SKM-1 treated with dmso at 0.1 percent for 144 hours (cell line): Measurements from ENCODE around the gene CAMTA1.
"Not testable (repeated sequence)": the region's sequence is repeated elsewhere in the genome, so short reads cannot be mapped to it uniquely, and the experiment has no call there.

Experiments
- DNase-seq: peaks from one replicate; lab custom pipeline; 2025; ENCODE audit not compliant: unreplicated experiment; lab: John Stamatoyannopoulos, UW

The CAMTA1 gene

DNA sequence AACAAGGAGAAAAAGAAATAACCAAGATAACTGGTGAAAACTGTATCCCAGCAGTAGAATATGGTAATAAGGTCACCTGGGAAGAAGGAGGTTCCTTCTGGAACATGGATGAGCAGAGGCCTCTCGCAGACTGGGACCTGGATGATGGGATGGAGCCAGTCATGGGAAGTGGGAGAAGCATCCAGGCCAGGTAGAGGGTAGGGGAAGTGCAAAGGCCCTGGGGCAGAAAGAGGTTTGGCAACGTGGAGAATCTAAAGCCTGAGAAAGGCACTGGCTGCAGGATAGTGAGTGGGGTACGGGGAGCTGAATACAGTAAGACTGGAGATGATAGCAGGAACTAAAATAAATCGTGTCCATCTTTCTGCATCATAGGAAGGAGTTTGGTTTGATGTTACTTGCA lies 889.7 kb downstream of the CAMTA1 start:
- DNase-seq = no peak

DNA sequence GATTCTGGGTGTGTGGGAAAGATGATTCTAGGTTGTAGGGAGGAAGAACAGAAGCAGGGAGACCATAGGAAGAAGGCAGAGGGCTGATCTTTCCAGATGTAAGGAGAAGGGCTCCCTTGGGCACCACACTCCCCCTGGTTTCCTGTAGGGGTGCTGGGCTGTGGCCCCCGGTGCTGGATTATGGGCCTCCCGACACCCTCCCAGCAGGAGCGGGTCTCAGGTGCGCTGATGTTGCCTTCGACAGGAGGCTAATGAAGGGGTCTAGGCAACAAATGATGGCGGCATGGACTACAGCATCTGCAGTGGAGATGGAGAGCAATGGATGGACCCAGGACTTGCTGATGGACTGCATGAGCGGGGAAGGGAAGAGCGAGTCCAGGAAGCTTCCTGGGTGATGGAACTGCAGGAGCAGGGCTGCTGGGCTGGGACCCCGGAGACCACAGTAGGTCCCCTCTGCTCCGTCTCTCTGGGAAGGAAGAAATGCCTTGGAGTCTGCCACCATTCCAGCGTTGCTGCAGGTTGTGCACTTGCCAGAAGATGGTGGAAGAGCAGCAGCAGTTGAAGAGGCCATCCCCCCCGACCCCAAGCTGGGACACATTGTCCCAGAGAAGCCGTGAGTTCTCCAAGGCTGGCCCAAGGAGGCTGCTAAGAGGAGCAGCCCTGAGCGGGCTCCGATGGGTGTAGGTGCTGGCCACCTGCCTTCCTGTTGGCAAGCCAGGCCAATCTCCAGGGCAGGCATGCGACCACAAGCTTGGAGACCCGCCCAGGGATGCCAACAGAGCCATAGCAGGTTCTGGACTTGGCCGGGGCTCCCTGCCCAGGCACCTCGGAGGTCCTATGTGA lies 890.4 kb downstream of the CAMTA1 start:
- DNase-seq = no peak

DNA sequence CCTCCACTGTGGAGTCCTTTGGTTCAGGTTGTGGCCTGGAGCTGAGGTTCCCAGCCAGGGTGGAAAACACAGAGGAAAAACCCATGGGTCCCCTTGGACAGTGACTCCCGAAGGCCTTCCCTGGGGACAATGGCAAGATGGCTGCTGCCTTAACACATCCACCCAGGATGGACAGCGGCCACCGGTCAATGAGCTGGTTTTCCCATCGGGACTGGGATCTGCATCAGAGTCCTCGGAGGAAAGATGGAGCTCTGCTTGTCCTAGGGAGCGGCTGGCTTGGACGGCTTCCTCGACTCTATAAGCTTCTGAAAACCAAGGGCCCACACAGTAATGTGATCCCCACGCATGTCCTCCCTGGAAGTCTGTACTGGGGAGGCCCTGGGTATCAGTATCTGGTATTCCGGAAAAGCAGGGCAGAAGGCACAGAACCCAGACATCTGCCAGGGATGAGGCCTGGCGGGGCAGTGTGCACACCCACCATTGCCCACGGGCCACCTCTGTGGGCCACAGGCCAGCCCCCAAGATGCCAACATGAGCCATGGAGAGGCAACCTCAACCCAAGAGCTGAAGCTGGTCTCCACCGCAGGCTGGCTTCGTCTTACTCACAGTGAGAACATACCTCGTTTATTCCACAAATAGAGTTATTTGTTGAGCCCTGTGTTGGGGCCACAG lies 891.2 kb downstream of the CAMTA1 start:
- no peak for DNase-seq

DNA sequence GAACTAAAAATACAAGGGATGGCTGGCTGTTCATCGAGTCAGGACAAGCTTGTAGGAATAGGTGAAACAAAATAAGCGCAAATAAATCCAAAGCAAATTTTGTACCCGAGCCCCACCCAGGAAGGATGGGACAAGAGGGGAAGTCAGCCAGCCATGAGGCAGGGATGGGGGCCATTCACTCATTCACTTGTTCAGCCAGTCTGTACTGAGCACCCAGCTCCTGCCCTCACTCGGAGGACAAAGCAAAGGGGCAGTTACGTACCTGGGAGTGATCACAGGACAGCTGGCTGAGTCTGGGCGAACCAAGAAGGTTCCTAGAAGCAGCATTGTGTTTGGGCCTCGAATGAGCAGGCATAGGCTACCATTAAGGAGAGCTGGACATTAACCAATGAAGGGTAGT lies 891.9 kb downstream of the CAMTA1 start:
- no peak for DNase-seq

DNA sequence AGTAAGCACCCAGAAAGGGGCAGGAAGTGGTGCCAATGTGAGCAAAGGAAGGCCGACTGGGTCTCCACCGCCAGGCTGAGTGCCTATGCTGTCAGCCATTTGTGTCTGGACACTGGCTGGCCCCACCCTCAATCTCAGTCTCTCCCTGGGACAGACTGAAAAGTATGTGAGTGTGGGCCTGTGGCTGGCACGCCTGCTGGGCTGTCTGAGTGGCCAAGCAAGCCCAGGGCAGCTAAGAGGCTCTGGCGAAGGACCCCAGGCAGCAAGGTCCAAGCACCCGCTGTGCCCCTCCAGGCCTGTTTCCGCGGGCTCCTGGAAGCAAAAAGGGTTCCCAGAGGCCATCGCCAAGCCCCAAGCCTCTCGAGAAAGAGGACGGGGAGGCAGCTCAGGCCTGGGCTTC lies 892.6 kb downstream of the CAMTA1 start:
- DNase-seq = no peak

DNA sequence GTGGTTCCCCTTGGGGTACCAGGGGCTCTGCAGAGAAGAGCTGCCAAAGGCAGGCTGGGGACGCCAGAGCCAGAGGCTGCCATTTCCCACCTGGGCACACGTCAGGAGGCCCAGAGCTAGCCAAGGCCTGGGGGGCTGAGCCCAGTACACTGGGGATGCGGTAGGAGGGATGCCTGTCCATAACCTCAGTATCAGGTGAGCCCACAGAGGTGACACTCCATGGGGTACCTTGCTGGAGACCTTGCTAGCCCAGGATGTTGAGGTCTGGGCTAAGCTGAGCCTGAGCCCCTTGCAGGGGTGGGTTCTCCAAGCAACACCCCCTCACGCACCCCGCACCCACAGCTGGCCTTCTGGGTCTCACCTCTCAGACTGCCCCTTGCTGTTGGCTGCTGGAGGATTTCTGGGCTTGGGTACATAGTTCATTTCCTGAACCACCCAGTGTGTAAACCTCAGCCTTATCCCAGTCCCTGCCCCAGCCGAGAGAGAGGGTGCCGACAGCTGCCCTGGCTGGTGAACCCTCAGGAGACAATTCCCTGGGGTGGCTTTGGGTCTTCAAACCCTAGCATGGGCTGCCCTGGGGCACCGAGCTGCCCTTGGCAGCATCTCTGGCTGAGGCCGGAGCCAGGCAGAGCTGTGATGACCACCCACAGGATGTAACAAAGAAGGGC lies 893.4 kb downstream of the CAMTA1 start:
- no peak for DNase-seq

DNA sequence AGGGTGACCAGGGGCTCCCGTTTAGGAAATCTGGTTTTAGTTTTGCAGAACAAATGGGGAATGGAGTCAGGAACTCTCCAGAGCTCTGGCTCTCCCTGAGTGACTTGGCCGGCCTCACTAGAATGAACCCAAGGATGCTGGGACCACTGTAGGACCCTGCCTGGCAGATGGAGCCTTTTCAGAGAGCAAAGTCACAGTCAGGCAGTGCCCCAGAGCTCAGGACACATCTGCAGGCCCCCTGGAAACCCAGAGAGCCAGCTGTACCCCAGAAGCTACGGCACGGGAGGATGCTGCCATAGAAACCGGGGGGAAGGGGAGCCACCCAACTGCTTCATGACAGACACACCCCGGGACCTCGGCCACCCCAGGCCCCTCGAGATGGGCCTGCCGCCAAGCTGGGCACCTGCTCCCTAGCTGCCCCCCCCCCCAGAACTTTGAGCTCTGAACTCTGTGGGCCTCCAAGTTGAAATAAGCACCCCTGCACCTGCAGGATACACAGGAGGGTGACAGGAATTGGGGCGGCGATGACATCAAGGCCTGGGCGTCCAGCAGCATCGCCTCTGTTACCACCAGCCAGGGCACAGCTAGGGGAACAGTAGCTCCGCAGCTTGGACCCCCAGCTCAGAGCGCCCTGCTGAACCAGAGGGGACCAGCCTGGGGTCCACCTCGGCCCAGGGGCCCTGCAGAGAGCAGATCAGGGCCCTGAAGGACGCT lies 894.1 kb downstream of the CAMTA1 start:
- DNase-seq = no peak

DNA sequence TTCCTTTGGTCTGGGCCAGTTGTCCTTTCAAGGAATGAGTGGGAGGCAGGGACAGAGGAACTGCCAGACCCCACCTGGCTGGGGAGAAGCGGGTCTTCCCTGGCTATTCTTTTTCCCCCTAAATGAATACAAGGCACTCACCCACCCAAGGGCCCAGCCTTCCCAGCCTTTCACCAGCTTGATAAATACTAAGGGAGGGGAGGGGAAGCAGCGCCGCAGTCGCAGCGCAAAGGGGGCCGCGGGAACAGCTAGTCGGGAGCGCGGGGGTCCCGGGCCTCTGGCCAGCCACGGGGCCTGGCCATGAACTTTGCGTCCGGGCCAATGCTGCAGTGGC lies 894.6 kb downstream of the CAMTA1 start:
- no peak for DNase-seq

DNA sequence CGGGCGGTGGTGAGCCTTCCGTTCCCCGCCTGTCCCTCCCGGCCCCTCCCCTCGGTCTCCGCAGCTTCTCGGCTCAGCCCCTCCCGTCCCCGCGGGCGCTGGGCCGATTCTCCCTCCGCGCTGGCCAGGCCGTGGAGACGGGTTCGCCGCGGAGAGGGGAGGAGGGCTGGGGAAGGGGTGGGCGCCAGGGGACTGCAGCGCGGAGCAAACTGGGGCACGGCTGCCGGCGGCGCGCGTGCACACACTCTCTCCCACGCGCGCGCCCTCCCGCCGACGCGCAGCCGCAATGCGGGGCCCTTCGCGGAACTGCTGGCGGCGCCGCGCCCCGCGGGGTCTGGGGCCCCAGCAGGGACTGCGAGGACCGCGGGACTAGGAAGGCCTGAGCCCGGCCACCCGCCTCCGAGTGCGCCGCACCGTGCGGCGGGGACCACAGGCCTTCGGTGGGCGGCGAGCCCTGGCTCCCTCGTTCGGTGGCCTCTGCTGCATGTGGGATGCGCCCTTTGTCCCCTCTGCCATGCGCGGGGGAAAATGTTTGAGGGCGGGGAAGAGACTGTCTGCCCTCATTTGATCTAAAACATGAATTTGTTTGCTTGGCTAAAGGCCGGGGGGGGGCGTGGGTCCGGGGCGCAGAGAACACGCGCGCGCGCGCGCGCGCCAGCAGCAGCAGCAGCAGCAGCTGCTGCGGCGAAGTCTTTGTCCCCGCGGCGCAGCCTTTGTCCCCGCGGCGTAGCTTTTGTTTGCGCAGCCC lies 895.1 kb downstream of the CAMTA1 start:
- peak; percentile 32 for DNase-seq

DNA sequence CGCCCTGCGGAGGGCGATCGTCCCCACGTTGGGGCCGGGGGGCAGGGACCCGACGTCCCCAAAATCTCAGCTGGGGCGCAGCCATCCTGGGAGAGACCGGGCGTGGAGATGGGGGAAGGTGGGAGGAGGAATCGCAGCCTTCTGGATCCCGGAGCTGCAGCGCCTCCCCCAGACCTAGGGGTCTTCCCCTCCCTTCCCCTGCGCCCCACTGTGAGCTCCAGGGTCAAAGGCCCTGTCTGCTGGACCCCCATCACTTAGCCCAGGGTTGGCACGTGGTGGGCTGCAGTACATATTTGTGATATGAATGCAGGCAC lies 895.7 kb downstream of the CAMTA1 start:
- DNase-seq = no peak

DNA sequence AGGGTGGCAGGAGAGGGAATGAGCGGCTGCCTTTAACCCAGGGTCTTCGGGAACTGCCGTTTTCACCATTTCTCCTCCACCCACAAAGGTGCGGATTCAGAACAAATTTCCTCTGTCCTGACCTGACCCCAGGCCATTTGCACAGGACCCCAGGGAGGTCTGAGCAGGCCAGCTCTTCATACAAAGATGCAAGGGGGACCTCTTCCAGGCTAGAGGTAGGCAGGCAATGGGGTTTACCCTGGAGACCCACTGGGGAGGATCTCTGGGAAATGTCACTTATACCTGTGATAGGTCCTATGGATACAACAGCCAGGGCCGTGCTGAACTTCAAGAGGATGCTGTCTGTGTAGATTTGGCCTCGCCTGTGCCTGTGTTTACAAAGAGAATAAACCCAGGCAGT lies 896.1 kb downstream of the CAMTA1 start:
- no peak for DNase-seq

DNA sequence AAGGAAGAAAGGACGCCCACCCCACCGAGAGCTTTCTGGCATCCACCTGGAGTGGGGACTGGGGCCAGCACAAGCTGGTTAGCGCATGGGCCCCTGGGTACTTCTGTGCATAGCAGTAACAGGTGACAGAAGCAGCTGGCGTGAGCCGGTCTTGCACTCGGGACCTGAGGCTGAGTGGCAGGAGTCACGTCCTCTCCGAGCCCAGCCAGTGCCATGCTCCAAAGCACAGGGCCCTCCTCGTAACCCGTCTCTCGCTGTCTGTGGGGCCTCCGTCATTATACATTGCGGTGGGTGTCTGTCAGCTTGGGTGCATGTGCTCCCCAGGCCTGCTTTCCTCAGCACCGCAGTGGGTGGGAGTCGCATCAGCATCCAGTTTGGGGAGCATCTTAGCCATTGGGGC lies 898.3 kb downstream of the CAMTA1 start:
- DNase-seq = no peak

DNA sequence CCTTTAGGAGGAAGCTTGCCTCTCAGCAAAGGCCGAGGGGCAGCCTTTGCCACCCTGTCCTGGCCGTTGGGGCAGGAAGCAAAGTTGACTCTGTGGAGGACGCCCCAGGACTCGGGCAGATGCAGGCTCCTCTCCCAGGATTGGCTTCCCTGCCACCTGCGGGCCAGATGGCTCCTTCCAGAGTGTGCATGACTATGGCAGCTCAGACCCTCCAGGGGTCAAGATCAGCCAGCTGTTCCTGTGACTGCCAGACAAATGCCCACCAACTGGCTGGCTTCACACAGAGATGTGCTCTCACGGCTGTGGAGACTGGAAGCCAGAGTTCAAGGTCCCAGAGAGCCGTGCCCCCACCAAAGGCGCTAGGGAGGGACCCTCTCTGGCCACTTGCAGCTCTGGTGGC lies 898.9 kb downstream of the CAMTA1 start:
- DNase-seq = no peak

DNA sequence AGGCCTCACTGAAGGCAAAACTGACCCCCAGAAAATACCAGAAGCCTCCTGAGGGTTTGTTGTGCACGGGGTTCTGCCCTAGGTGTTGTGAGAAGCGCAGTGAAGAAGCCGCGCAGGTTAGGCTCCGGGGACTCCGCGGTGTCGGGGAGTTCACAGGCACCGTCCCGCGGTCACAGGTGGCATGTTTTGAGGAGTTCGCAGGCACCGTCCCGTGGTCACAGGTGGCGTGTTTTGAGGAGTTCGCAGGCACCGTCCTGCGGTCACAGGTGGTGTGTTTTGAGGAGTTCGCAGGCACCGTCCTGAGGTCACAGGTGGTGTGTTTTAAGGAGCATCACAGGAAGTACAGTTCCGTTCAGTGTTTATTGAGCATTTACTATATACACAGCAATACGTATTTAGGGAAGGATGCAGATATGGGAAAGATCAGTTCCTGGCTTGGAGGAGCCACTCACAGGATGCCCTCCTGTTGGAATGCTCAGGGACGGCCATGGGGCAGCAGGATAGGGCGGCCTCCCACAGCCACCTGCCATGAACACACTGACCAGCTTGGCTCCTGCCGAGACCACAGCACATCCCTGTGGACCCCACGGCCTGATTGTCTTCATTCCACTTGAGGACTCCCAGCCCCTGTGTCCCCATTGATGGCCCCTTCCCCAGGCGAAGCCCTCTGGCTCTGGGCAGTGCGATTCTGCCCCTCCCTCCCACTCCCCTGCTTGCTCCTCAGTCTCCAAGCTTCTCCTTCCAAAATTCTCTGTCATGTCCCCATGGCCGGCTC lies 899.8 kb downstream of the CAMTA1 start:
- no peak for DNase-seq

DNA sequence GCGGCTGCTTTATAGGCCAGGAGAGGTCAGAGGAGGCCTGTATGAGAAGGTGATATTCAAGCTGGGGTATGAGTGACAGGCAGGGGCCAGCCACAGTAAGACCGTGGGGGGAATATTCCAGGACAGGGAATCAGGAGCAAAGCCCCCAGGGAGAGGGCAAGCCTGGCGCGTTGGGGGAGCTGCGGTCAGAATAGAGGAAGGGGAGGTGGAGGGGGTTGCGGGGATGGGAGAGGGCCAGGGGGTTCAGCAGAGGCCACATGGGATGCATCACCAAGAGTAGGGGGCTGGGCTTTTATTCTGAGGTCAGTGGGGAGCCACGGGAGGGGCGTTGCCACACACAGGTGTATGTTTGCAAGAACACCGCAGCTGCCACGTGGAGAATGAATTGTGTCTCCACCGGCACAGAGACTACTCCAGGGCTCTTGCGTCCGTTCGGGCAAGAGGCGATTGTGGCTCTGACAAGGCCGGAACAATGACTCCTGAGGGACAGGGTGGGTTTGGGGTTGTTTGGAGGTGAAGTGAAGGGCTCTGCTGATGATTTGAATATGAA lies 901.1 kb downstream of the CAMTA1 start:
- DNase-seq = no peak

DNA sequence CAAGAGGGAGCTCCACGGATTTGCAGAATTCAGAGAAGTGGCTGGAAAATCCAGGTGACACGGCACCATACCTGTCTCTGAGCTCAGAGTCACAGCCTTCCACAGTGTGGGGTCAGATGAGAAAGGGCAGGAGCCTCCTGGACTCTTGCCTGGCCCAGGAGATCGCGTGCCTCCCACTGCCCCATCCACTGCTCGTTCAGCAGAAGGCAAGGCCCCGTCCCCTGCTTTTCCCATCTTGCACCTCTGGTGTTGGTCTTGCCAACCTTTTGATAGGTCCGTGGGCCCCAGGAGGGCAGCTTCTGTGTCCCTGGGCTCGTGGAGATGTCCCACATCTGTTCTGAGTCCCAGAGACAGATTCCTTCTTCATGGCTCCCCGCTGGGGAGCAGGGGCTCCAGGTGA lies 902.2 kb downstream of the CAMTA1 start:
- DNase-seq = no peak

DNA sequence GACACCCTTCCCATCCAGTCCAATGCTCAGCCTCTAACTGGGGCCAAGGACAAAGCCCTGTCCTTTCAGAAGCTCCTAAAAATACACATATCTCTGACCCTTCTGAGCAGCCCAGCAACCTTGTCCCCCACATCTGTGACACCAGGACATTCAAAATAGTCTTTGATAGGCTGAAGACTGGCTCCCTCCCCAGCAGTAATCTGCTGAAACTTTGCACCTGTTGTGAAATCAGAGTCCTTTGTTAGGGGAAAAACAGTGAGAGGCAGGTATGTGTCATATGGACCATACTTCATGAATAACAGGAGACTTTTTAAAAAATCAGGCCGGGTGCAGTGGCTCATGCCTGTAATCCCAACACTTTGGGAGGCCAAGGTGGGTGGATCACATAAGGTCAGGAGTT lies 903.4 kb downstream of the CAMTA1 start:
- DNase-seq = no peak

DNA sequence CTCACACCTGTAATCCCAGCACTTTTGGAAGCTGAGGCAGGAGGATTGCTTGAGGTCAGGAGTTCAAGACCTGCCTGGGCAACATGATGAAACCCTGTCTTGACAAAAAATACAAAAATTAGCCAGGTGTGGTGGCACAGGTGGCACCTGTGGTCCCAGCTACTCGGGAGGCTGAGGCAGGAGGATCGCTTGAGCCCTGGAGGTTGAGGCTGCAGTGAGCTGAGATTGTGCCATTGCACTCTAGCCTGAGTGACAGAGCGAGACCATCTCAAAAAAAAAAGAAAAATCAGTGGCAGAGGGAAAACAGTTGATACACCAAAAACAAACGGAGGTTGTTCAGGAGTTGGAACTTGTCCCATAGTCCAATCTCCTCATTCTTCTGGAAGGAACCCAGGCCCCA lies 904.1 kb downstream of the CAMTA1 start:
- not testable (repeated sequence) for DNase-seq

DNA sequence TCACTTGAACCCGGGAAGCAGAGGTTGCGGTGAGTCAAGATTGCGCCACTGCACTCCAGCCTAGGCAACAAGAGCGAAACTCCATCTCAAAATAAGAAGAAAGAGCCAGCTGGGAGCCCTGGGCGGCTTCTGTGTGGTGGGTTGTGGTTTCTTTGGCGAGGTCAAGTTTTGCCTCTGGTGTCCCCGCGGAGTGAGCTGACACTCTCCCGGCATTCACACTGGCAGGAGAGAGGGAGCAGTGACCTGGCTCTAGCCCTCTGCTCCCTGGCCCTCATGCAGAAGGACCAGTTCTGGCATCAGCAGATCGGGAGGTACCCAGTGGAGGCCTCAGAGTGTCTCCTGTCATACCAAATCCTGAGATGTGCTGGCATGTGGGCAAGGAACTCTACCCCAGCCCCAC lies 904.8 kb downstream of the CAMTA1 start:
- DNase-seq = no peak
